Ovary (tissue), 9 donors: Measurements from ENCODE around the gene KDM2A. TPM values are rescaled to one million over a fixed set of nuclear protein-coding genes. Genes with fewer than 3 reads are reported as not detected.
"Not testable (repeated sequence)": the region's sequence is repeated elsewhere in the genome, so short reads cannot be mapped to it uniquely, and the experiment has no call there.

Experiments
- DNase-seq, 5 donors: peaks; one replicate each; pipeline ENCODE4 v3.0.0-alpha.2; 2019 to 2020
- H3K27ac ChIP-seq, 2 donors: fragments of 200-600 bp; one replicate each; pipeline versions ENCODE4 v1.5.1 to v1.8.0; 2019 to 2022
- H3K27me3 ChIP-seq: fragments of 200-600 bp; one replicate; pipeline ENCODE4 v1.8.0; 2022
- H3K36me3 ChIP-seq: fragments of 200-600 bp; sonication (generic); one replicate; pipeline ENCODE4 v1.5.1; 2019
- H3K4me1 ChIP-seq: one replicate; pipeline ENCODE4 v1.8.1; 2013; ENCODE audit warnings: mild to moderate bottlenecking, moderate library complexity; ENCODE audit not compliant: insufficient read depth
- H3K4me3 ChIP-seq: fragments of 200-600 bp; sonication (generic); one replicate; pipeline ENCODE4 v1.5.1; 2017
- H3K9me3 ChIP-seq, 2 donors: fragments of 200-600 bp in 1 of 2; sonication (generic) in 1 of 2; one replicate each; pipeline versions ENCODE4 v1.5.1 to v1.8.1; 2013 to 2019; ENCODE audit warnings: mild to moderate bottlenecking in 1 of 2, moderate library complexity in 1 of 2
- EP300 ChIP-seq: sonication (generic); formaldehyde crosslinking; IDR thresholded peaks from one replicate; pipeline ENCODE4 v1.6.1; 2017; ENCODE audit warnings: antibody characterized with exemption
- POLR2A ChIP-seq: fragments of 450-650 bp; IDR thresholded peaks from one replicate; pipeline ENCODE4 v1.6.1; 2017; ENCODE audit warnings: antibody characterized with exemption, mild to moderate bottlenecking, moderate library complexity
- WGBS, 3 donors: extraction: QIAGEN DNeasy Blood & Tissue Kit in 1 of 3; methylation state at CpG; one replicate each; pipeline versions ENCODE4 v1.1.5 to v1.1.7; 2013 to 2017; 5-methylcytosine and 5-hydroxymethylcytosine counted together
- intact Hi-C, 4 donors: fragments of 100-400 bp; cut with DNase I; formaldehyde crosslinking; loops; one replicate each; pipeline versions ENCODE4 v1.11.0 to v1.15.1; 2022 to 2023
- polyA plus RNA-seq, 2 donors: library from polyadenylated mRNA; stranded (reverse); fragments of 200-250 nt in 1 of 2; fragments of 350-450 nt in 1 of 2; fragmentation: Illumina TruSeq in 1 of 2; extraction: RNeasy Lipid Tissue Mini Kit (QIAGEN cat#74804) in 1 of 2; gene quantifications; one replicate each; pipeline ENCODE4 v1.2.3, GENCODE V29; 2013 to 2014
- total RNA-seq, 7 donors: library from RNA; depleted of rRNA in 2 of 7; stranded (reverse); fragments of >200 nt in 2 of 7; fragmentation: NEBNext Ultra II Directional in 3 of 7; extraction: Animal tissue kit (Norgen Biotek cat#: 25700) in 3 of 7; gene quantifications; one replicate each; pipeline versions ENCODE4 v1.1.0 to v1.2.4, GENCODE V29; 2016 to 2023
- TF ChIP-seq, protein P1 (sequence below), 3 donors: fragments of 450-650 bp in 2 of 3; fragments of 200-600 bp in 1 of 3; IDR thresholded peaks; one replicate each; pipeline versions ENCODE4 v1.5.1 to v1.8.0; 2016 to 2022; ENCODE audit warnings: antibody characterized with exemption in 3 of 3, mild to moderate bottlenecking in 1 of 3
- donor health status: DM: no; HTN: no; CAD: no; lungs with moderate emphysema.
- donor health status: DM: no; HTN: no; CAD: no.
- donor health status: Bipolar disorder and iron deficiency.
- donor health status: DM: yes; HTN: yes; CAD: no.
- donor health status: DM: no; HTN: no; CAD: no.
- donor health status: DM: yes; HTN: yes; CAD: no.

KDM2A gene
- total and polyA plus RNA-seq, 9 donors, result 33.5 to 76.9 (median 53.0) TPM

GRCh38 chr11:67165623-67166022 is 46.6 kb downstream of the KDM2A start:
- 78 to 89% (median 79%) methylated on average over 1 of the region's 1 CpG for WGBS, 3 donors
- no peak for DNase-seq
- peaks cover 4% of the 10 kb centered on the region for H3K4me1 ChIP-seq
- no peaks in the 10 kb centered on the region for H3K36me3 ChIP-seq
- no peak overlapping the region for H3K27ac ChIP-seq
- TF ChIP-seq EP300 (no peak), POLR2A (no peak)
- TF ChIP-seq, protein P1, sequence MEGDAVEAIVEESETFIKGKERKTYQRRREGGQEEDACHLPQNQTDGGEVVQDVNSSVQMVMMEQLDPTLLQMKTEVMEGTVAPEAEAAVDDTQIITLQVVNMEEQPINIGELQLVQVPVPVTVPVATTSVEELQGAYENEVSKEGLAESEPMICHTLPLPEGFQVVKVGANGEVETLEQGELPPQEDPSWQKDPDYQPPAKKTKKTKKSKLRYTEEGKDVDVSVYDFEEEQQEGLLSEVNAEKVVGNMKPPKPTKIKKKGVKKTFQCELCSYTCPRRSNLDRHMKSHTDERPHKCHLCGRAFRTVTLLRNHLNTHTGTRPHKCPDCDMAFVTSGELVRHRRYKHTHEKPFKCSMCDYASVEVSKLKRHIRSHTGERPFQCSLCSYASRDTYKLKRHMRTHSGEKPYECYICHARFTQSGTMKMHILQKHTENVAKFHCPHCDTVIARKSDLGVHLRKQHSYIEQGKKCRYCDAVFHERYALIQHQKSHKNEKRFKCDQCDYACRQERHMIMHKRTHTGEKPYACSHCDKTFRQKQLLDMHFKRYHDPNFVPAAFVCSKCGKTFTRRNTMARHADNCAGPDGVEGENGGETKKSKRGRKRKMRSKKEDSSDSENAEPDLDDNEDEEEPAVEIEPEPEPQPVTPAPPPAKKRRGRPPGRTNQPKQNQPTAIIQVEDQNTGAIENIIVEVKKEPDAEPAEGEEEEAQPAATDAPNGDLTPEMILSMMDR (IDR thresholded peaks at IDR 0.05), result no peak
- no peaks in the 10 kb centered on the region for H3K9me3 ChIP-seq
- intact Hi-C loops, result loop anchor here in 1 of 4 donors (5.0 kb wide), 1 partner anchor 43 kb away; no protein-coding TSS in a partner anchor
- no peak overlapping the region for H3K4me3 ChIP-seq
- no peaks in the 10 kb centered on the region for H3K27me3 ChIP-seq

DNA sequence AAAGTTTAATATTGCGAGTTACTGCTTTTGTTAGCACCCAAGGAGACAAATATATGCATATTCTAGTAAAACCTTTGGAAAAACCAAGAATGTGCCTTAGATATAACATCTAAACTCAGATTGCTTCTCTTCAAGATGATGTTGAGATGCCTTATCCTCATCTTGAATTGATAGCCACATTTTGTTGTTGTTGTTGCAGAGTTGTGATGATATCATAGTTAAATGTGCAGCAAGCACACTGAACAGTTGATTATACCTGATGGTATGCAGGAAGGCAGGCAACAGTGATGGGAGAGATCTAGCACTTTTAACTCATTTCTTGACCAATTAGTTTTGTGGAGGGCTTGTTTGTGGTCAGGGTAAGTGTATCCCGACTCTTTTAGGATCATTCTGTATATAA is 48.0 kb downstream of the KDM2A start:
- intact Hi-C loops, result loop anchor here in 1 of 4 donors (5.0 kb wide), 1 partner anchor 45 kb away; no protein-coding TSS in a partner anchor
- WGBS, 3 donors, result 82 to 86% (median 83%) methylated on average over 2 of the region's 2 CpGs
- TF ChIP-seq EP300, result no peak
- no peak for TF ChIP-seq POLR2A
- TF ChIP-seq, protein P1 (IDR thresholded peaks at IDR 0.05), result no peak
- H3K4me1 ChIP-seq, result peaks cover 4% of the 10 kb centered on the region
- H3K9me3 ChIP-seq, result no peaks in the 10 kb centered on the region
- H3K27ac ChIP-seq, result no peak overlapping the region
- no peaks in the 10 kb centered on the region for H3K27me3 ChIP-seq
- H3K36me3 ChIP-seq, result no peaks in the 10 kb centered on the region
- no peak overlapping the region for H3K4me3 ChIP-seq
- no peak for DNase-seq

DNA sequence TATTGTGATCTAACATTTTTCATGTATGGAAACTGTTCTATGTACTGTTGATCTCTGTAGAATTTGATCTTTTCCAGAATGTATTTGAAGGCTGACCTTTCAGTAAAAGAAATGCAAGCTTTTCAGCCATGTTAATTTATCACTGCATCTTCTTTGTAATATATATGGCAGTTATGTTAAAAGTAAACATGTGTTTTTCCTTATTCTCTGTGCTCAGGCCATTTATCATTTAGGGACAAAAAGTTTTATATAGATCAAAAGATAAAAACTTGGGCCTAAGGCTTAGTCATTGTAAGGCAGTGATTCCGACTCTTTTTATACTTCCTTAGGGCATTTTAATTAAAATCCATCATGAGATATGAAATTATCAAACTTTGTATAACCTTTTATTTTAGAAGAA is 48.7 kb downstream of the KDM2A start:
- H3K36me3 ChIP-seq, result no peaks in the 10 kb centered on the region
- peaks cover 4% of the 10 kb centered on the region for H3K4me1 ChIP-seq
- H3K4me3 ChIP-seq, result no peak overlapping the region
- no peak for TF ChIP-seq POLR2A
- no peak for TF ChIP-seq EP300
- TF ChIP-seq, protein P1 (IDR thresholded peaks at IDR 0.05), result no peak
- H3K9me3 ChIP-seq, result no peaks in the 10 kb centered on the region
- intact Hi-C loops, result loop anchor here in 1 of 4 donors (5.0 kb wide), 1 partner anchor 45 kb away; no protein-coding TSS in a partner anchor
- 89 to 94% (median 90%) methylated on average over 1 of the region's 1 CpG for WGBS, 3 donors
- H3K27ac ChIP-seq, result no peak overlapping the region
- H3K27me3 ChIP-seq, result no peaks in the 10 kb centered on the region
- no peak for DNase-seq

DNA sequence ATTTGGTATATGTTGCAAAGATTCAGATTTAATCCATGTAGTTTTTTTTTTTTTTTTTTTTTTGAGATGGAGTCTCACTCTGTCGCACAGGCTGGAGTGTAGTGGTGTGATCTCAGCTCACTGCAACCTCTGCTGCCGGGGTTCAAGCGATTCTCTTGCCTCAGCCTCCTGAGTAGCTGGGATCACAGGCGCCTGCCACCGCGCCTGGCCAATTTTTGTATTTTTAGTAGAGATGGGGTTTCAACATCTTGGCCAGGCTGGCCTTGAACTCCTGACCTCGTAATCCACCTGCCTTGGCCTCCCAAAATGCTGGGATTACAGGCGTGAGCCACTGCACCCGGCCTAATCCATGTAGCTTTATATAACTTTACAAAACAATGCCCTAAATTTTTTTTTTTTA is 49.8 kb downstream of the KDM2A start:
- H3K27me3 ChIP-seq, H3K36me3 ChIP-seq, H3K4me1 ChIP-seq, H3K4me3 ChIP-seq, H3K9me3 ChIP-seq, H3K27ac ChIP-seq: not testable (repeated sequence)
- intact Hi-C loops, result loop anchor here in 1 of 4 donors (5.0 kb wide), 1 partner anchor 47 kb away; no protein-coding TSS in a partner anchor
- WGBS, 3 donors, result 56 to 73% (median 67%) methylated on average over 9 of the region's 9 CpGs
- peak in 4 of 5 donors; percentile 28 to 50 (median 36) for DNase-seq

- WGBS, 3 donors, result 90 to 93% (median 92%) methylated on average over 1 of the region's 1 CpG
- no peak for DNase-seq
- Histone ChIP-seq H3K27ac (no peak overlapping the region), H3K4me3 (no peak overlapping the region), H3K27me3 (no peaks in the 10 kb centered on the region), H3K36me3 (no peaks in the 10 kb centered on the region), H3K4me1 (peaks cover 7% of the 10 kb centered on the region), H3K9me3 (no peaks in the 10 kb centered on the region)
- intact Hi-C loops, result loop anchor here in 1 of 4 donors (10.0 kb wide), 1 partner anchor 90 kb away; no protein-coding TSS in a partner anchor
- TF ChIP-seq, protein P1 (IDR thresholded peaks at IDR 0.05), result no peak
- no peak for TF ChIP-seq POLR2A
- TF ChIP-seq EP300, result no peak
Measured at GRCh38 chr11:67174311-67174710, 55.2 kb downstream of the KDM2A start.
